Measurements from ENCODE around the gene BHLHE41. TPM values are rescaled to one million over a fixed set of nuclear protein-coding genes. Genes with fewer than 3 reads are reported as not detected.

BHLHE41 gene
- total and polyA plus RNA-seq, 2 donors (not counting 1 experiment from before 2014, with no cell fraction given): 2.3 to 2.4 TPM

DNA sequence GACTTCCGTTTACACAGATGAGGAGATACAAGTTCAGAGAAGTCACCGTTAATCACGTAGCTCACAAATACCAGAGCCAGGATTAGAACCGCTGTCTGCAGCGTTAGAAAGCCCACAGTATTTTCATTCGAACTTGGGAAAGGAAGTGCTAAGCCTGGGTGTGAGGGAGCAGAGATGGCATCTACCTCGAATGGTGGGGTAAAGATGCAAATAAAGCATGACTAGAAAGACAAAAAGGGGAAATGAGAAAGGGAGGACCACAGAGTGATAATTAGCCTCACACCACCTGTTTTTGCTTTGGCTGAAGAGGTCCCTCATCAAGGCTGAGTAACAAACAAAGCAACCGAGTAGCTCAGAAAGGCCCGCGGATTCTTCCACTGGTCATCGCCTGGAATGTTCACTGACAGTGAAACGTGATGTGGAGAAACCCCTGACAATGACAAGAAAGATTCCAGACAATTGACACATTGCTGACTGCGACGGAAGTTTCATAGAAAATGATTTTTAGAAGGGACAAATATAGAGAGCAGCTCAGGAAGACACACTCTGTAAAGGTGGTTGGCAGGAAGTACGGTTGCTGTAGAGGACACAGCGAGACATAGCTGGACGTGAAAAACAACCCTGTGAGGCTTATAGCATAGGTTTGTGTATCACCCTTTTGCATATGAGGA is 31.5 kb upstream of the BHLHE41 start:
- no peaks in the 10 kb centered on the region for H3K79me2 ChIP-seq (ENCODE audit: control insufficient read depth, insufficient read depth, low read length)
- no peaks in the 10 kb centered on the region for H3K36me3 ChIP-seq (ENCODE audit: control insufficient read depth, insufficient read depth, low read length)
- no peak overlapping the region for H3K4me3 ChIP-seq (replicated peaks in 1 of 4; ENCODE audit: control extremely low read depth in 1 of 4, insufficient read depth in 1 of 4, low read depth in 3 of 4, low read length in 4 of 4)
- H2AFZ ChIP-seq (ENCODE audit: low read length): no peak overlapping the region
- H3K27me3 ChIP-seq (ENCODE audit: control insufficient read depth, insufficient read depth, low read length): no peaks in the 10 kb centered on the region
- H3K9me3 ChIP-seq (ENCODE audit: control insufficient read depth, insufficient read depth, low read depth, low read length): no peaks in the 10 kb centered on the region
- TF ChIP-seq EZH2 (IDR thresholded peaks at IDR 0.05; ENCODE audit: low read length, missing control alignments): no peak
- TF ChIP-seq, protein P1, sequence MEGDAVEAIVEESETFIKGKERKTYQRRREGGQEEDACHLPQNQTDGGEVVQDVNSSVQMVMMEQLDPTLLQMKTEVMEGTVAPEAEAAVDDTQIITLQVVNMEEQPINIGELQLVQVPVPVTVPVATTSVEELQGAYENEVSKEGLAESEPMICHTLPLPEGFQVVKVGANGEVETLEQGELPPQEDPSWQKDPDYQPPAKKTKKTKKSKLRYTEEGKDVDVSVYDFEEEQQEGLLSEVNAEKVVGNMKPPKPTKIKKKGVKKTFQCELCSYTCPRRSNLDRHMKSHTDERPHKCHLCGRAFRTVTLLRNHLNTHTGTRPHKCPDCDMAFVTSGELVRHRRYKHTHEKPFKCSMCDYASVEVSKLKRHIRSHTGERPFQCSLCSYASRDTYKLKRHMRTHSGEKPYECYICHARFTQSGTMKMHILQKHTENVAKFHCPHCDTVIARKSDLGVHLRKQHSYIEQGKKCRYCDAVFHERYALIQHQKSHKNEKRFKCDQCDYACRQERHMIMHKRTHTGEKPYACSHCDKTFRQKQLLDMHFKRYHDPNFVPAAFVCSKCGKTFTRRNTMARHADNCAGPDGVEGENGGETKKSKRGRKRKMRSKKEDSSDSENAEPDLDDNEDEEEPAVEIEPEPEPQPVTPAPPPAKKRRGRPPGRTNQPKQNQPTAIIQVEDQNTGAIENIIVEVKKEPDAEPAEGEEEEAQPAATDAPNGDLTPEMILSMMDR (conservative IDR thresholded peaks at IDR 0.05 in 1 of 2, IDR thresholded peaks at IDR 0.05 in 1 of 2; ENCODE audit: low read depth in 1 of 2, low read length in 2 of 2): no peak
- H3K9ac ChIP-seq (ENCODE audit: insufficient read depth, low read length): no peak overlapping the region
- no peaks in the 10 kb centered on the region for H4K20me1 ChIP-seq (ENCODE audit: control insufficient read depth, extremely low read depth, insufficient read depth, low read length)
- H3K4me1 ChIP-seq (ENCODE audit: control insufficient read depth, extremely low read depth, insufficient read depth, low read length): peaks cover 13% of the 10 kb centered on the region
- no peak overlapping the region for H3K27ac ChIP-seq (ENCODE audit: insufficient read depth, low read length)
- no peak overlapping the region for H3K4me2 ChIP-seq (ENCODE audit: extremely low read depth, insufficient read depth, low read length)
- DNase-seq (ENCODE audit: low read depth in 2 of 2): peak in 1 of 2 donors; percentile 7

DNA sequence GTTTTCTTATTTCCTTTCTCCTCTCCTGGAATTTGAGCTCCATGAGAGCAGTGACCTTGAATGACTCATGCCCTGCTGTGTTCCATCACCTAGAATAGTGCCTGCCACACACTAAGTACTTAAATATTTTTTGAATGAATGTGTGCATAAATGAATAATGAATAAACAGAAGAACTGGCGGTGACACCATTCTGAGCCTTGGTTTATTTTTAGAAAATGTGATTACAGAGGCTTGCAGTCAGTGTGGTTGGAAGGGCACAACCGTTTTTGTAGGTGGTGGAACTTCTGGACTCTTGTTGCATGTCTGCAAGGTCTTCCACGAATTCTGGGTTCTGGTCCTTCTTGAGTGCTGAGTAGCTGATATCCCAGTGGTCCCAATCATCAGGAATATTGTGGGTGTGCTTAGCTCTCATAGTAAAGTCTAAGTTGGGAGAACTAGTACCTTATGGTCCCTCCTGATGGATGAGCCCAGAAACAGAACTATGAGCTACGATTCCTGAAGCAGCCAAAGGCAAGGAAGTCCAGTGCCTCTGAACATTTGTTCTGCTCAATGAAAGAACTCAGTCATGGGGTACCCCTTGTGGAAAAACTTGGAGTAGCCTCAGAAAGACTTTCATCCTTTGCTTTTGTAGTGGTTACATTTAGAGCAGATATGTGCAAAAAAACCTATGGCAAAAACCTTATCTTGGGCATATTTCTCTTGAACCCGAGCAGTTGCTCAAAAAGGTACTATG is 28.8 kb upstream of the BHLHE41 start:
- peak overlapping the region; percentile 75 for H3K4me2 ChIP-seq (ENCODE audit: extremely low read depth, insufficient read depth, low read length)
- DNase-seq (ENCODE audit: low read depth in 2 of 2): peak; percentile 94 to 99
- peak overlapping the region; percentile 72 for H3K27ac ChIP-seq (ENCODE audit: insufficient read depth, low read length)
- no peaks in the 10 kb centered on the region for H4K20me1 ChIP-seq (ENCODE audit: control insufficient read depth, extremely low read depth, insufficient read depth, low read length)
- TF ChIP-seq EZH2 (IDR thresholded peaks at IDR 0.05; ENCODE audit: low read length, missing control alignments): no peak
- TF ChIP-seq, protein P1 (conservative IDR thresholded peaks at IDR 0.05 in 1 of 2, IDR thresholded peaks at IDR 0.05 in 1 of 2; ENCODE audit: low read depth in 1 of 2, low read length in 2 of 2): peak; percentile 28 to 32
- H3K9ac ChIP-seq (ENCODE audit: insufficient read depth, low read length): no peak overlapping the region
- H3K4me3 ChIP-seq (replicated peaks in 1 of 4; ENCODE audit: control extremely low read depth in 1 of 4, insufficient read depth in 1 of 4, low read depth in 3 of 4, low read length in 4 of 4): no peak overlapping the region
- H3K27me3 ChIP-seq (ENCODE audit: control insufficient read depth, insufficient read depth, low read length): no peaks in the 10 kb centered on the region
- H3K36me3 ChIP-seq (ENCODE audit: control insufficient read depth, insufficient read depth, low read length): no peaks in the 10 kb centered on the region
- peaks cover 18% of the 10 kb centered on the region for H3K4me1 ChIP-seq (ENCODE audit: control insufficient read depth, extremely low read depth, insufficient read depth, low read length)
- H3K79me2 ChIP-seq (ENCODE audit: control insufficient read depth, insufficient read depth, low read length): no peaks in the 10 kb centered on the region
- peak overlapping the region; percentile 30 for H2AFZ ChIP-seq (ENCODE audit: low read length)
- no peaks in the 10 kb centered on the region for H3K9me3 ChIP-seq (ENCODE audit: control insufficient read depth, insufficient read depth, low read depth, low read length)

DNA sequence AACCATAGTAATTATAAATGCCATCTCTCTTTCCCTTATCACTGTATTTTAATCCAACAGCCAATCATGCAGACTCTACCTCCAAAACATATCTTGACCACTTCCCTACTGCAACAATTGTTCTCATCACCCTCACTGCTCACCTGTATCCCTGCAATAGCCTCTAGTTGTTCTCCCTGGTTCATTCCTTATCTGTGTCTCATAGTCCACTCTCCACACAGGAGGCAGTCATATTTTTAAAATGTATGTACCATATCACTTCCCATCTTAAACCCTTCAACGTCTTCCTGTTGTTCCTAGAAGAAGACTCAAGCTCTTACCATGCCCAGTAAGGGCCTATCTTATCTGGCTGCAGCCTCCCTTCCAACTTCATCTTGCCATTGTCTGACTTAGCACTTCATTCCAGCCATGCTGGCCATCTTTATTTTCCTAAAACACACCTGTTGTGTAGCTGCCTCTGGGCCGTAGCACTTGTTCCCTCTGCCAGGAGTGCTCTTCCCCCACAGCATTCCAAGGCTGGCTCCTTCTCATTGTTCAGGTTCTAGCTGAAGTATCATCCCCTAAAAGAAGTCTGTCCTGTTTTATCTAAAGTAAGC is 27.8 kb upstream of the BHLHE41 start:
- H3K9ac ChIP-seq (ENCODE audit: insufficient read depth, low read length): no peak overlapping the region
- H2AFZ ChIP-seq (ENCODE audit: low read length): no peak overlapping the region
- no peak overlapping the region for H3K4me2 ChIP-seq (ENCODE audit: extremely low read depth, insufficient read depth, low read length)
- peak in 1 of 2 donors; percentile 23 for DNase-seq (ENCODE audit: low read depth in 2 of 2)
- no peaks in the 10 kb centered on the region for H3K79me2 ChIP-seq (ENCODE audit: control insufficient read depth, insufficient read depth, low read length)
- no peaks in the 10 kb centered on the region for H3K27me3 ChIP-seq (ENCODE audit: control insufficient read depth, insufficient read depth, low read length)
- H3K4me1 ChIP-seq (ENCODE audit: control insufficient read depth, extremely low read depth, insufficient read depth, low read length): peaks cover 18% of the 10 kb centered on the region
- no peaks in the 10 kb centered on the region for H3K36me3 ChIP-seq (ENCODE audit: control insufficient read depth, insufficient read depth, low read length)
- no peaks in the 10 kb centered on the region for H3K9me3 ChIP-seq (ENCODE audit: control insufficient read depth, insufficient read depth, low read depth, low read length)
- H3K27ac ChIP-seq (ENCODE audit: insufficient read depth, low read length): peak overlapping the region; percentile 0
- TF ChIP-seq, protein P1 (conservative IDR thresholded peaks at IDR 0.05 in 1 of 2, IDR thresholded peaks at IDR 0.05 in 1 of 2; ENCODE audit: low read depth in 1 of 2, low read length in 2 of 2): no peak
- no peak for TF ChIP-seq EZH2 (IDR thresholded peaks at IDR 0.05; ENCODE audit: low read length, missing control alignments)
- no peak overlapping the region for H3K4me3 ChIP-seq (replicated peaks in 1 of 4; ENCODE audit: control extremely low read depth in 1 of 4, insufficient read depth in 1 of 4, low read depth in 3 of 4, low read length in 4 of 4)
- no peaks in the 10 kb centered on the region for H4K20me1 ChIP-seq (ENCODE audit: control insufficient read depth, extremely low read depth, insufficient read depth, low read length)

All from fibroblast of lung (primary cell).